ENCODE measurements around the gene NECTIN1. TPM values are rescaled to one million over a fixed set of nuclear protein-coding genes. Genes with fewer than 3 reads are reported as not detected.

NECTIN1 gene
- total RNA-seq, 1 experiment from 2014 or later: 23.8 TPM

DNA sequence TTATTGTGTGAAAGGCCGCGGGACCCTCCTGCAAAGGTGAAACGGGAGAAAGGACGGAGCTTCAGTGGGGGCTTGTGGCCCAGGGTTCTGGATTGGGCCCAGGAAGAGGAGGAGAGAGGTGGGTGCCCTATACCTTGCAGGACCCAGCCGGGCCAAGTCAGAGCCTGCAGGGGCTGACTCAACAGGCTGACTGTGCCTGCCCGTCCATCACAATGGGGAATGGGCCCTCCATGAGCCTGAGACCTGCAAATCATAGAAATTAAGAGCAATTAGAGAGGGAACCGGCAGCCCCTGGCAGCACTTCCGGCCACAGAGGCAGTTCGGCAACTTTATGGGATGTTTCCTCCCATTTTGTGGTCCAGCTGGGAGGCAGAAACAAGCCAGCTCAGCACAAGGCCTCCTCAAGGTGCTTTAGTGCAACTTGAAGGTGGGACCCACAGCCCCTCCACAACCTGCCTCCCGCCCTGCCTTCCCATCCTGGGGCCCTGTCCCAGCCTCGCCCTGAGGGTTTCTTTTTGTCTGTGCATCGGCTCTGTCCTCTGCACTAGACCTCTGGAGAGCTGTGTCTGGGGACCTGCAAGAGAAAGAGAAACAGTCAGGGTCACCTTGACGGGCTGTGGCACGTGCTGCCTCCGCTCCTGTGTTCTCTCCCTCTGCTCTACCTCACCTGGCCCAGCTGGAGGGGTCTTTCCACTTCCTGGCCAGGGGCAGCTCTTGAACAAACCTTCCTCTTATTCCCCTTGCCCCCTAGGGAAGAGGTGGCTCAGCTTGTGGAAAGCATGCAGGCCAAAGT lies 19.1 kb upstream of the NECTIN1 start:
- H3K27ac ChIP-seq (ENCODE audit: low read depth, low read length): no peak overlapping the region
- DNase-seq (ENCODE audit: low read depth, low spot score) (no peak), ATAC-seq (no peak)
- H3K27me3 ChIP-seq (ENCODE audit: insufficient read depth, low read length): no peaks in the 10 kb centered on the region
- no peaks in the 10 kb centered on the region for H3K4me1 ChIP-seq (ENCODE audit: control insufficient read depth in 1 of 2, insufficient read depth in 2 of 2, low read length in 2 of 2)
- ChIA-PET POLR2A (no interaction called here), RAD21 (ENCODE audit: low non-redundant PET in 1 of 2, low total read pairs in 2 of 2, uncharacterized antibody in 2 of 2, unreplicated experiment in 2 of 2) (no interaction called here), CTCF (no interaction called here)
- no peak overlapping the region for H3K4me2 ChIP-seq (ENCODE audit: low read length)
- no peak overlapping the region for H3K9ac ChIP-seq (ENCODE audit: low read length)
- no peak for TF ChIP-seq CTCF (IDR thresholded peaks at IDR 0.05 in 2 of 3, conservative IDR thresholded peaks at IDR 0.05 in 1 of 3; ENCODE audit: borderline replicate concordance in 1 of 3, insufficient read depth in 1 of 3, low read depth in 2 of 3, low read length in 2 of 3)
- TF ChIP-seq JUND (IDR thresholded peaks at IDR 0.05): no peak
- TF ChIP-seq RAD21 (IDR thresholded peaks at IDR 0.05; ENCODE audit: low read depth): no peak
- no peak for TF ChIP-seq ZFX (IDR thresholded peaks at IDR 0.05)
- TF ChIP-seq, protein P1, sequence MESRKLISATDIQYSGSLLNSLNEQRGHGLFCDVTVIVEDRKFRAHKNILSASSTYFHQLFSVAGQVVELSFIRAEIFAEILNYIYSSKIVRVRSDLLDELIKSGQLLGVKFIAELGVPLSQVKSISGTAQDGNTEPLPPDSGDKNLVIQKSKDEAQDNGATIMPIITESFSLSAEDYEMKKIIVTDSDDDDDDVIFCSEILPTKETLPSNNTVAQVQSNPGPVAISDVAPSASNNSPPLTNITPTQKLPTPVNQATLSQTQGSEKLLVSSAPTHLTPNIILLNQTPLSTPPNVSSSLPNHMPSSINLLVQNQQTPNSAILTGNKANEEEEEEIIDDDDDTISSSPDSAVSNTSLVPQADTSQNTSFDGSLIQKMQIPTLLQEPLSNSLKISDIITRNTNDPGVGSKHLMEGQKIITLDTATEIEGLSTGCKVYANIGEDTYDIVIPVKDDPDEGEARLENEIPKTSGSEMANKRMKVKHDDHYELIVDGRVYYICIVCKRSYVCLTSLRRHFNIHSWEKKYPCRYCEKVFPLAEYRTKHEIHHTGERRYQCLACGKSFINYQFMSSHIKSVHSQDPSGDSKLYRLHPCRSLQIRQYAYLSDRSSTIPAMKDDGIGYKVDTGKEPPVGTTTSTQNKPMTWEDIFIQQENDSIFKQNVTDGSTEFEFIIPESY (IDR thresholded peaks at IDR 0.05; ENCODE audit: extremely low read depth, insufficient replicate concordance, low read length): no peak
- no peak for TF ChIP-seq FOSL1 (IDR thresholded peaks at IDR 0.05; ENCODE audit: low read depth)
- TF ChIP-seq ATF3 (IDR thresholded peaks at IDR 0.05): no peak
- TF ChIP-seq POLR2AphosphoS5 (IDR thresholded peaks at IDR 0.05; ENCODE audit: low read depth, low read length): no peak
- H3K79me2 ChIP-seq (ENCODE audit: insufficient read depth, low read length): no peaks in the 10 kb centered on the region
- no peaks in the 10 kb centered on the region for H3K9me2 ChIP-seq (ENCODE audit: insufficient read depth)
- H4K20me1 ChIP-seq (ENCODE audit: insufficient read depth): no peaks in the 10 kb centered on the region
- intact Hi-C loops (cut with micrococcal nuclease): no loop called here
- H3K9me3 ChIP-seq (ENCODE audit: control insufficient read depth in 1 of 2, insufficient read depth in 1 of 2, low read depth in 1 of 2, low read length in 2 of 2): no peaks in the 10 kb centered on the region
- no peak overlapping the region for H3K4me3 ChIP-seq (replicated peaks in 1 of 2; ENCODE audit: low read depth in 1 of 2, low read length in 2 of 2)
- H2AFZ ChIP-seq (ENCODE audit: low read depth, low read length, poor library complexity, severe bottlenecking): no peak overlapping the region
- BruUV-seq (replicated peaks): no TSS peak
- H3K36me3 ChIP-seq (ENCODE audit: control insufficient read depth in 1 of 2, insufficient read depth in 2 of 2, low read length in 2 of 2): no peaks in the 10 kb centered on the region

Data from HCT116 (cell line).